DMS53 (cell line): ENCODE results near the gene DDAH1.
A peak's percentile ranks its signal among the peaks of the same experiment; 100 is the strongest.
"Not testable (repeated sequence)": the region's sequence is repeated elsewhere in the genome, so short reads cannot be mapped to it uniquely, and the experiment has no call there.

Experiments used
- DNase-seq: peaks from one replicate; lab custom pipeline; 2025; lab: John Stamatoyannopoulos, UW

DDAH1 gene

DNA sequence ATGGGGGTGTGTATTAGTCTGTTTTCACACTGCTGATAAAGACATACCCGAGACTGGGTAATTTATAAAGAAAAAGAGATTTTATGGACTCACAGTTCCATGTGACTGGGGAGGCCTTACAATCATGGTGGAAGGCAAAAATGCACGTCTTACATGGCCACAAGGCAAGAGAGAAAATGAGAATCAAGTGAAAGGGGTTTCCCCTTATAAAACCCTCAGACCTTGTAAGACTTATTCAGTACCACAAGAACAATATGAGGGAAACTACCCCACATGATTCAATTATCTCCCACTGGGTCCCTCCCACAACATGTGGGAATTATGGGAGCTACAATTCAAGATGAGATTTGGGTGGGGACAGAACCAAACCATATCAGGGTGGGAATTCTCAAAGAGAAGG, 5.2 kb upstream of the DDAH1 start:
- not testable (repeated sequence) for DNase-seq

DNA sequence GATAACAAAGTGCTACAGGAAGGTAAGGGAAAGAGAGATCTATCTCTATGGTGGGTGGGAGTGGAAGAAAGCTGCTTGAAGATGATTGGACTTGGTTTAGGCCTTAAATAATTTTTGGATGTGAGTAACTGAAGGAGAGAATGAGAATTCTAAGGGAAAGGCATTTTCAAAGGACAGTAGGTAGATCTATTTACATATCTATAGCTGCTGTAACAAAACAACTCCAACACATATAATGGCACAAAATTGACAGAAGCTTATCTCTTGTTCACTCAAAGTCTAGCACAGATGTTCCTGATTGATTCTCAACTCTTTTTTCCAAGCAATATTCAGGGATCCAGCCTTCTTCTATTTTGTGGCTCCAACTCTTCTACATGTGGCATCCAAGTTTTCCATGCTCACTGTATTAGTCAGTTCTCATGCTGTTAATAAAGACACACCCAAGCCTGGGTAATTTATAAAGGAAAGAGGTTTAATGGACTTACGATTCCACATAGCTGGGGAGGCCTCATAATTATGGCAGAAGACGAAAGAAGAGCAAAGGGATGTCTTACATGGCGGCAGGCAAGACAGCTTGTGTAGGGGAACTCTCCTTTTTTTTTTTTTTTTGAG, 3.1 kb upstream of the DDAH1 start:
- no peak for DNase-seq

- DNase-seq, result no peak
Measured at GRCh38 chr1:85467036-85467435, 2.1 kb upstream of the DDAH1 start.

DNA sequence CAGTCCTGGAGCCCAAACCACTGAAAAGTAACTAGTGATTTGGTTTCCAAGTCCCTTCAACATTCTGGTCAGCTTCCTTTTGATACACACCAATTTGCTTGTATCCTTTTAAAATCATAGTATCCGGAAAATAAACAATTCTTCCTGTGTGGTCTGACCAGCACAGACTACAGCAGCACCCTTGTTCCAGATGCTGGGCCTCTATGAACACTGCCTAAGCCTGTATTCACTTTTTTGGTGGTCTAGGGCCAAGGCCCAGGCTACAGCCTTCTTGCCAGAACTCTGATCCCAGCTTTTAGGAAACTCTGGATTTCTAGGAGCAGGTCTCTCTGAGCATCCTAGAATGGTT, 801 bp upstream of the DDAH1 start:
- DNase-seq, result no peak

DNA sequence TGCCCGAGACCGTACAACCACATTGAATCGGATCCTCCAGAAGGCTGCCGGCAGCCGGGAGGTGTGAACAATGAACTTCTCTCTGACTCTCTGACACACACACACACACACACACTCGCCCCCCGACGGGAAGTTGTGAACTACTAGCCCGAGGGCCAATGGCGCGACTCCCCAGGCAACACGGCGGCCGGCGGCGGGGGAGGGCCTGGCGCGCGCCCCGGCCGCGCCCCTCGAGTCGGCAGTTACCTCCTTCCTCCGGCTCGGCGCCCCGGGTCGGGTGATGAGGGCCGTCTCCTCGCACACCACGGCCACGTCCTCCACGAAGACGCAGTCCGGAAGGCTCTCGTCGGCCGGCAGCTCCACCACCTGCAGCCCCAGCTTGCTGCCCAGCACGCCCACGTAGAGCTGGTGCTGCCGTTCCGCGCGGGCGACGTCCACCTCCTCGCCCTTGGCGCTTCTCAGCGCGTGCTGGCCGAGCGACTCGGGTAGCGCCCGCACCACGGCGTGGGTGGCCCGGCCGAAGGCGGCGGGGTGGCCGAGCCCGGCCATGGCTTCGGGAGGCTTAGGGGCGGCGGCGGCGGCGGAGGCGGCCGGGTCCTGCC, 361 bp downstream of the DDAH1 start:
- DNase-seq, result peak; percentile 91

- peak; percentile 56 for DNase-seq
Measured at GRCh38 chr1:85463731-85464496, 1.0 kb downstream of the DDAH1 start.

DNA sequence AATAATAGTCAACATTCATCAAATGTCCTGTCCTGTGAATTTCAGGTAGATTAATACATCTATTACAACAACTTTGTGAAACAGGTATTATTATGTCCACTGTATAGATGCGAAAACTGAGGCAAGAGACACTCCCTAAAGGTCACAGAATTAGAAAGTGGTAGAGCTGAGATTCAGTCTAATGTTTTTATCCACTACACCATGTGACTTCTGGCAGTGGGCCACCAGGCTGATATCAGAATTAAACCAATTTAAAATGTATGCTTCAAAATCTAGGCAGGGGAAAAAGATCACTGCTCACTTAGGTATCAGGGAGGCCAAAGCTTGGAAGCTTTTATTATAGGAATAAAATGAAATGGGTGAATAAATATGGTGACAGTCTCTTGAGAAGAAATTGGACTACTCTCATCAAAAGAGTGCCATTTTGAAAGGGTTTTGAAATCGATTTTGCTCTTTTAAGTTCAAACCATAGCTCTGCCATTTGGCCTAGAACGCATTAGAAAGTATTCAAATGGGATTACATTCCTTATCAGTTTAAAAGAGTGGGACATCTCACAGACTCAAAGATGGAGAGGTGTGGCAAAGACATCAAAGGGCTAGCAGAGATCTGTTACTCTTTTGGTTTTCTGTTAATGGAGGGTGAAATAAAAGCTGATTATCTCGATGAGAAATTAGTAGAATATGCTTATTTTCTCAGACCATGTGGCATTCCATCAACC, 1.9 kb downstream of the DDAH1 start:
- no peak for DNase-seq

- DNase-seq, result no peak
Measured at GRCh38 chr1:85461216-85461918, 3.6 kb downstream of the DDAH1 start.

DNA sequence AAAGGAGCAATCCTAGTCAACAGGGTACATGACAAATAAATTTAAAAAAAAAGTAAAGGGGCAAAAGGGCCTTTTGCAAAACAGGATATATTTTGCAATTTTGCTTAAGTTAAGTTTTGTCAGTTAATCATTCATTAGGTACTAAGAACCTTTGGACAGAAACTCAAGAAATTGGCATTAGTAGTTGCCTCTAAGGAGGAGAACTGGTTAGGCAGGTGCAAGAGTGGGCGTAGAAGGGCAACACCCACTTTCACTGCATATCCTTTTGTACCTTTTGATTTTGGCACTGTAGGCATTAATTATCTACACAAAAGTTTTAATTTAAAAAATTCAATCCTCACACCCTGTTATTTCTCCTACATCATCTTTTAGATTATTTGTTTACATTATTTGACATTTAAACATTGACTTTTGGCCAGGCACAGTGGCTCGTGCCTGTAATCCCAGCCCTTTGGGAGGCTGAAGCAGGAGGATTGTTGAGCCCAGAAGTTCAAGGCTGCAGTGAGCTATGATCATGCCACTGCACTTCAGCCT, 4.3 kb downstream of the DDAH1 start:
- DNase-seq, result peak; percentile 57

- no peak for DNase-seq
Measured at GRCh38 chr1:85459290-85459689, 5.7 kb downstream of the DDAH1 start.

DNA sequence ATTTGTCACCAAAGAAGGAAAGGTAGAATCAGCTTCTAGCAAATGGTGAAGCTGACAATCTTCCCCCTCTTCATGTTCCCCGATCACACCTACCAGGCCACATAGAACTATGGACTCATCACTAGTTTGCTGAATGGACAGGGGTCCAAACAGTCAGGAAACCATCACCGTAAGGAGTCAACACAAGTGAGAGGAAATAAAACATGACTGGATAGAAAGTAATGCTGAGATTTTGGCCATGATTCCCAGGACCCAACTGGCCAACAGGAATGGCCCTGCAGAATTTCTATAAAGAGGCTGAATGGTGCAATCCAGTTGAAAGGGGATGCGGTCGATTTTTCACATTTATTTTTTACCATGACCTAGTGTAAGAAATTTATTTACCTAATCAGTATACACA, 10.7 kb downstream of the DDAH1 start:
- no peak for DNase-seq

- DNase-seq, result no peak
Measured at GRCh38 chr1:85453640-85454194, 11.2 kb downstream of the DDAH1 start.

GRCh38 chr1:85452948-85453347, 12.0 kb downstream of the DDAH1 start:
- no peak for DNase-seq

- DNase-seq, result no peak
Measured at GRCh38 chr1:85451236-85451830, 13.6 kb downstream of the DDAH1 start.

- DNase-seq, result no peak
Measured at GRCh38 chr1:85450832-85451231, 14.1 kb downstream of the DDAH1 start.

DNA sequence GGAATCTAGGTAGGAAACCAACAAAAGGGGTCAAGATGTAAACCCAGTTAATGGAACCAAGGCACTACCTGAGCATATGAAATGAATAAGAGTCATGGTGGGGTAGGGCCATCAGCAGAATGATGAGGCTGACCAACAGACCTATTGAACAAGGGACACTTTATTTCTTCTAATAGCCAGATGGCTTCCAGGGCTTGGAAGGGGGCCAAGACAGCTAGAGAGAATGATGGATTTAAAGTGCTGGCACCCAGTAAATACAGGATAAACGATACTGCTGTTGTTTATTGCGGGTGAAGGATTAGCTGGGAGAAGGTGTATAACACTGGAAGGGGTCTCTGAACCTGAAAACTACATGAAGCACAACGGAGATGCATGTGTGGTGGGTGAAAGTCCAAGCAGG, 15.6 kb downstream of the DDAH1 start:
- DNase-seq, result peak; percentile 41

GRCh38 chr1:85448358-85448757, 16.6 kb downstream of the DDAH1 start:
- DNase-seq, result no peak

- no peak for DNase-seq
Measured at GRCh38 chr1:85447006-85447943, 17.7 kb downstream of the DDAH1 start.

- no peak for DNase-seq
Measured at GRCh38 chr1:85445906-85446305, 19.1 kb downstream of the DDAH1 start.

GRCh38 chr1:85444381-85444780, 20.6 kb downstream of the DDAH1 start:
- DNase-seq, result no peak
